Tibial nerve (tissue), 3 donors: Measurements from ENCODE around the gene FLT4.

Experiments used
- CTCF ChIP-seq, 5 experiments: fragments of 200-600 bp in 3 of 5; fragments of 450-650 bp in 2 of 5; sonication (generic) in 3 of 5; IDR thresholded peaks; one replicate each; pipeline ENCODE4 v1.5.1; 2016 to 2019; ENCODE audit warnings: antibody characterized with exemption in 5 of 5, mild to moderate bottlenecking in 3 of 5, moderate library complexity in 2 of 5
- POLR2A ChIP-seq, 2 donors: fragments of 450-650 bp; IDR thresholded peaks; one replicate each; pipeline ENCODE4 v1.6.1; 2017; ENCODE audit warnings: antibody characterized with exemption in 2 of 2, mild to moderate bottlenecking in 2 of 2, moderate library complexity in 2 of 2

DNA sequence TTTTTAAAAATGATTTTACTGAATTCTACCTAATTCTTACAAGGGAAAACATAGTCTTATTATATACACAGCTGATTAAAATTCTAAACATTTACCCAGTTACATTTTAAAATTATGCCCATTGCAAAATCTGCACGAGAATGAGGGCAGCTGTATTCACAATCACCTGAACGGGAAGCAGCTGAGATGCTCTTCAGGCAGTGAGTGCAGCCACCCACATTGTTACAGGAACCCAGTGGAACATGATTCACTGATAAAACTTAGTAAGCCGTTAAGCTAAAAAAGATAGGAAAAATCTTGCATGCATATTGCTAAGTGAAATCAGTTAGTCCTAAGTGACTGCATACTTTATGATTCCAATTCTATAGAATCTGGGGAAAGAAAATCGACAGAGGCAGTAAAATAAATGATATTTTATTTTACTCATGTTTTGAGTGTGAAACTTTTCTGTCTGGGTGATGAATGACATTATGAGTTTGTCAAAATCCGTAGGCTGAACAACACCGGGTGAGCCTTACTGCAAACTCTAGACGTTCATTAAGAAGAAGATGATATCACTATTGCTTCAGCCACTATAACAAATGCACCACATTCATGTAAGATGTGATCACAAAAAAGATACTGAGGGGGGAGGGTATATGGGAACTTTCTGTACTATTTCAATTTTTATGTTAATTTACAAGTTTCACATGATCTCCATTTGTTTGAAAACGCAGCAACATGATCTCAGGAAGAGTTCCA, 39.1 kb upstream of the FLT4 start:
- TF ChIP-seq CTCF (IDR thresholded peaks at IDR 0.05) = no peak
- no peak for TF ChIP-seq POLR2A (IDR thresholded peaks at IDR 0.05)
